Measurements from ENCODE around the gene CDH8.

- TF ChIP-seq CTCF (IDR thresholded peaks at IDR 0.05): no peak
- TF ChIP-seq EZH2 (IDR thresholded peaks at IDR 0.05; ENCODE audit: borderline replicate concordance, insufficient read depth, low read depth, low read length, poor library complexity, severe bottlenecking): no peak
These were observed 14.6 kb upstream of the CDH8 start for GRCh38 chr16:62050793-62051192.
